WTC11 (cell line): ENCODE data around the gene ZEB2. TPM values are rescaled to one million over a fixed set of nuclear protein-coding genes. Genes with fewer than 3 reads are reported as not detected.

Experiments
- ATAC-seq: fragments of 200-7000 bp; cut with Tn5 transposase; 2 replicates; pipeline ENCODE4 v1.10.0; 2021; ENCODE audit warnings: mild to moderate bottlenecking, moderate library complexity
- CTCF ChIA-PET: fragments of 300-600 bp; sonication (Branson Sonifier 250); formaldehyde crosslinking; loops from one replicate; lab custom pipeline; 2021; ENCODE audit warnings: antibody characterized with exemption; lab: Charles Lee
- POLR2A ChIA-PET: fragments of 350-600 bp; sonication (Branson Sonifier 250); formaldehyde crosslinking; loops from one replicate; lab custom pipeline; 2021; ENCODE audit warnings: antibody characterized with exemption; lab: Charles Lee
- DNase-seq: peaks from one replicate; pipeline ENCODE4 v3.0.0; 2021; ENCODE audit warnings: low spot score
- H3K27ac Mint-ChIP-seq: 2 replicates; pipeline ENCODE4 v1.8.0; 2021; ENCODE audit warnings: mixed read lengths
- H3K27me3 Mint-ChIP-seq: 2 replicates; pipeline ENCODE4 v1.8.0; 2021; ENCODE audit warnings: low read depth, mild to moderate bottlenecking, moderate library complexity, mixed read lengths
- H3K36me3 Mint-ChIP-seq: 2 replicates; pipeline ENCODE4 v1.8.0; 2021; ENCODE audit warnings: mixed read lengths
- H3K4me1 Mint-ChIP-seq: 2 replicates; pipeline ENCODE4 v1.8.0; 2022; ENCODE audit warnings: mixed read lengths
- H3K4me3 Mint-ChIP-seq: 2 replicates; pipeline ENCODE4 v1.8.0; 2021; ENCODE audit warnings: mild to moderate bottlenecking, moderate library complexity, mixed read lengths
- H3K9me3 Mint-ChIP-seq: 2 replicates; pipeline ENCODE4 v1.8.0; 2021; ENCODE audit warnings: mixed read lengths
- CREB1 ChIP-seq: sonication (generic); formaldehyde crosslinking; IDR thresholded peaks from 2 replicates; pipeline ENCODE4 v1.8.0; 2023; ENCODE audit warnings: mild to moderate bottlenecking, missing genetic modification reagents
- FOXJ3 ChIP-seq: sonication (generic); formaldehyde crosslinking; IDR thresholded peaks from 2 replicates; pipeline ENCODE4 v1.9.0; 2021; ENCODE audit warnings: missing genetic modification reagents, mild to moderate bottlenecking, borderline replicate concordance
- IRF2 ChIP-seq: sonication (generic); formaldehyde crosslinking; IDR thresholded peaks from 2 replicates; pipeline ENCODE4 v1.8.0; 2022; ENCODE audit warnings: low read depth, missing genetic modification reagents, borderline replicate concordance
- JUN ChIP-seq: sonication (generic); formaldehyde crosslinking; IDR thresholded peaks from 2 replicates; pipeline ENCODE4 v1.8.0; 2023; ENCODE audit warnings: mild to moderate bottlenecking, missing genetic modification reagents
- MYBL2 ChIP-seq: sonication (generic); formaldehyde crosslinking; IDR thresholded peaks from 2 replicates; pipeline ENCODE4 v1.8.1; 2023; ENCODE audit warnings: mild to moderate bottlenecking, moderate library complexity, missing genetic modification reagents
- PRRX2 ChIP-seq: fragments of 250-450 bp; sonication (Bioruptor Pico); IDR thresholded peaks from 2 replicates; pipeline ENCODE4 v1.8.0; 2021; ENCODE audit warnings: mild to moderate bottlenecking
- RELA ChIP-seq: sonication (generic); formaldehyde crosslinking; IDR thresholded peaks from 2 replicates; pipeline ENCODE4 v1.8.1; 2022; ENCODE audit warnings: missing genetic modification reagents, mild to moderate bottlenecking, borderline replicate concordance
- TCF7 ChIP-seq: sonication (generic); formaldehyde crosslinking; IDR thresholded peaks from 2 replicates; pipeline ENCODE4 v1.8.0; 2022; ENCODE audit warnings: mild to moderate bottlenecking, low read depth, missing genetic modification reagents, moderate library complexity
- ZNF138 ChIP-seq: sonication (generic); formaldehyde crosslinking; conservative IDR thresholded peaks from 2 replicates; pipeline ENCODE4 v1.8.1; 2022; ENCODE audit warnings: mild to moderate bottlenecking, moderate library complexity, missing genetic modification reagents
- ZNF219 ChIP-seq: sonication (generic); formaldehyde crosslinking; IDR thresholded peaks from 2 replicates; pipeline ENCODE4 v1.8.0; 2023; ENCODE audit warnings: missing genetic modification reagents, mild to moderate bottlenecking, borderline replicate concordance
- ZNF263 ChIP-seq: sonication (generic); formaldehyde crosslinking; IDR thresholded peaks from 2 replicates; pipeline ENCODE4 v1.8.1; 2022; ENCODE audit warnings: low read depth, mild to moderate bottlenecking, moderate library complexity, missing genetic modification reagents
- ZNF396 ChIP-seq: fragments of 250-450 bp; sonication (Bioruptor Pico); IDR thresholded peaks from 2 replicates; pipeline ENCODE4 v1.8.0; 2021; ENCODE audit warnings: mild to moderate bottlenecking, moderate library complexity, borderline replicate concordance
- total RNA-seq: library from RNA; stranded (reverse); gene quantifications from 3 replicates; pipeline ENCODE4 v1.2.3, GENCODE V29; 2021
- TF ChIP-seq, protein P1 (sequence below): sonication (generic); formaldehyde crosslinking; IDR thresholded peaks from 2 replicates; pipeline ENCODE4 v1.8.1; 2022; ENCODE audit warnings: missing genetic modification reagents, borderline replicate concordance
- TF ChIP-seq, protein P2 (sequence below): sonication (generic); formaldehyde crosslinking; IDR thresholded peaks from 2 replicates; pipeline ENCODE4 v1.8.1; 2022; ENCODE audit warnings: mild to moderate bottlenecking, missing genetic modification reagents, moderate library complexity, borderline replicate concordance
- TF ChIP-seq, protein P3 (sequence below): fragments of 250-450 bp; sonication (Bioruptor Pico); IDR thresholded peaks from 2 replicates; pipeline ENCODE4 v1.9.0; 2021; ENCODE audit warnings: mild to moderate bottlenecking
- TF ChIP-seq, protein P4 (sequence below): sonication (generic); formaldehyde crosslinking; IDR thresholded peaks from 2 replicates; pipeline ENCODE4 v1.8.1; 2023; ENCODE audit warnings: mild to moderate bottlenecking, missing genetic modification reagents
- TF ChIP-seq, protein P5 (sequence below): fragments of 250-450 bp; sonication (Bioruptor Pico); IDR thresholded peaks from 2 replicates; pipeline ENCODE4 v1.8.0; 2021; ENCODE audit warnings: mild to moderate bottlenecking
- TF ChIP-seq, protein P6 (sequence below): sonication (generic); formaldehyde crosslinking; IDR thresholded peaks from 2 replicates; pipeline ENCODE4 v1.8.1; 2023; ENCODE audit warnings: mild to moderate bottlenecking, missing genetic modification reagents, moderate library complexity
- TF ChIP-seq, protein P7 (sequence below): fragments of 250-450 bp; sonication (Bioruptor Pico); IDR thresholded peaks from 2 replicates; pipeline ENCODE4 v1.9.0; 2021; ENCODE audit warnings: mild to moderate bottlenecking
- TF ChIP-seq, protein P8 (sequence below): sonication (generic); formaldehyde crosslinking; IDR thresholded peaks from 2 replicates; pipeline ENCODE4 v1.8.0; 2023; ENCODE audit warnings: missing genetic modification reagents, mild to moderate bottlenecking, borderline replicate concordance

Gene ZEB2
- total RNA-seq, 1 experiment from 2014 or later: 0.42 TPM

DNA sequence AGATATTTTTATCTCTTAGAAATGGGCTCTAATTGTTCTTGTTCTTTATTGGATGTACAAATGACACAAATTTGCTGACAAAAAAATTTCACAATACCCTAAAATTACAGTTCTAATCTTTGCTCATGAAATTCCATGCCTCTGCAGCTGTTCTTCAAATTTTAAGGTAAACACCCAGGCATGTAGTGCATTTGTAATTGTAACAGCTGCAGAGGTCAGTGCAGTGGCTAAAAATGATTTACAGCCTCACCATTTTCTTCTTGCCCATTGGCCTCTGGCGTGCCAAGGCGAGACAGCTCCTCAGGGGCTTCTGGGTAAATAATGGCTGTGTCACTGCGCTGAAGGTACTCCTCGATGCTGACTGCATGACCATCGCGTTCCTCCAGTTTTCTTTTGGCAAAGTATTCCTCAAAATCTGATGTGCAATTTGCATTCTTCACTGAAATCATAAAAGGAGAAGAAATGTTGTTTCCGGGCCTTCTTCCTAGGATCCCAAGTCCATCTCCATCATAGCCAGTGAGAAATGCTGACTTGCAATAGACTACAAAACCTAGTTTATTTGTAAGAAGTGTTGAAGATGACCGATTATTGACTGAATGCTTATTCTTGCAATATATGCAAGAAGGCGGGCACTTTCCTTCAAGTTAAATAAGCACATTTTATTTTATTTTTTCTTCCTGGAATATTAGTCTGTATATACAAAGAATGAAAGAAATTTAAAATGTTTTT, 115.2 kb downstream of the ZEB2 start:
- DNase-seq (no peak), ATAC-seq (no peak)
- Mint-ChIP-seq H3K27me3 (no peaks in the 10 kb centered on the region; the same call in 1 of the 2 replicates), H3K36me3 (no peaks in the 10 kb centered on the region), H3K27ac (no peak overlapping the region), H3K4me1 (peaks cover 36% of the 10 kb centered on the region), H3K9me3 (peaks cover 3% of the 10 kb centered on the region), H3K4me3 (no peak overlapping the region)
- CTCF ChIA-PET: no interaction called here
- TF ChIP-seq, protein P1, sequence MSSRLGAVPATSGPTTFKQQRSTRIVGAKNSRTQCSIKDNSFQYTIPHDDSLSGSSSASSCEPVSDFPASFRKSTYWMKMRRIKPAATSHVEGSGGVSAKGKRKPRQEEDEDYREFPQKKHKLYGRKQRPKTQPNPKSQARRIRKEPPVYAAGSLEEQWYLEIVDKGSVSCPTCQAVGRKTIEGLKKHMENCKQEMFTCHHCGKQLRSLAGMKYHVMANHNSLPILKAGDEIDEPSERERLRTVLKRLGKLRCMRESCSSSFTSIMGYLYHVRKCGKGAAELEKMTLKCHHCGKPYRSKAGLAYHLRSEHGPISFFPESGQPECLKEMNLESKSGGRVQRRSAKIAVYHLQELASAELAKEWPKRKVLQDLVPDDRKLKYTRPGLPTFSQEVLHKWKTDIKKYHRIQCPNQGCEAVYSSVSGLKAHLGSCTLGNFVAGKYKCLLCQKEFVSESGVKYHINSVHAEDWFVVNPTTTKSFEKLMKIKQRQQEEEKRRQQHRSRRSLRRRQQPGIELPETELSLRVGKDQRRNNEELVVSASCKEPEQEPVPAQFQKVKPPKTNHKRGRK: no peak
- TF ChIP-seq ZNF219 (CRISPR knock-in tag) (no peak), MYBL2 (CRISPR knock-in tag) (no peak), ZNF138 (CRISPR knock-in tag) (no peak), ZNF396 (CRISPR knock-in tag) (no peak), CREB1 (no peak), TCF7 (no peak), JUN (CRISPR knock-in tag) (no peak), ZNF263 (CRISPR knock-in tag) (no peak), IRF2 (CRISPR knock-in tag) (no peak), FOXJ3 (no peak), RELA (CRISPR knock-in tag) (no peak), PRRX2 (no peak)
- TF ChIP-seq, protein P2, sequence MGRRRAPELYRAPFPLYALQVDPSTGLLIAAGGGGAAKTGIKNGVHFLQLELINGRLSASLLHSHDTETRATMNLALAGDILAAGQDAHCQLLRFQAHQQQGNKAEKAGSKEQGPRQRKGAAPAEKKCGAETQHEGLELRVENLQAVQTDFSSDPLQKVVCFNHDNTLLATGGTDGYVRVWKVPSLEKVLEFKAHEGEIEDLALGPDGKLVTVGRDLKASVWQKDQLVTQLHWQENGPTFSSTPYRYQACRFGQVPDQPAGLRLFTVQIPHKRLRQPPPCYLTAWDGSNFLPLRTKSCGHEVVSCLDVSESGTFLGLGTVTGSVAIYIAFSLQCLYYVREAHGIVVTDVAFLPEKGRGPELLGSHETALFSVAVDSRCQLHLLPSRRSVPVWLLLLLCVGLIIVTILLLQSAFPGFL (CRISPR knock-in tag): no peak
- TF ChIP-seq, protein P3, sequence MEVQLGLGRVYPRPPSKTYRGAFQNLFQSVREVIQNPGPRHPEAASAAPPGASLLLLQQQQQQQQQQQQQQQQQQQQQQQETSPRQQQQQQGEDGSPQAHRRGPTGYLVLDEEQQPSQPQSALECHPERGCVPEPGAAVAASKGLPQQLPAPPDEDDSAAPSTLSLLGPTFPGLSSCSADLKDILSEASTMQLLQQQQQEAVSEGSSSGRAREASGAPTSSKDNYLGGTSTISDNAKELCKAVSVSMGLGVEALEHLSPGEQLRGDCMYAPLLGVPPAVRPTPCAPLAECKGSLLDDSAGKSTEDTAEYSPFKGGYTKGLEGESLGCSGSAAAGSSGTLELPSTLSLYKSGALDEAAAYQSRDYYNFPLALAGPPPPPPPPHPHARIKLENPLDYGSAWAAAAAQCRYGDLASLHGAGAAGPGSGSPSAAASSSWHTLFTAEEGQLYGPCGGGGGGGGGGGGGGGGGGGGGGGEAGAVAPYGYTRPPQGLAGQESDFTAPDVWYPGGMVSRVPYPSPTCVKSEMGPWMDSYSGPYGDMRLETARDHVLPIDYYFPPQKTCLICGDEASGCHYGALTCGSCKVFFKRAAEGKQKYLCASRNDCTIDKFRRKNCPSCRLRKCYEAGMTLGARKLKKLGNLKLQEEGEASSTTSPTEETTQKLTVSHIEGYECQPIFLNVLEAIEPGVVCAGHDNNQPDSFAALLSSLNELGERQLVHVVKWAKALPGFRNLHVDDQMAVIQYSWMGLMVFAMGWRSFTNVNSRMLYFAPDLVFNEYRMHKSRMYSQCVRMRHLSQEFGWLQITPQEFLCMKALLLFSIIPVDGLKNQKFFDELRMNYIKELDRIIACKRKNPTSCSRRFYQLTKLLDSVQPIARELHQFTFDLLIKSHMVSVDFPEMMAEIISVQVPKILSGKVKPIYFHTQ (CRISPR knock-in tag): no peak
- TF ChIP-seq, protein P4, sequence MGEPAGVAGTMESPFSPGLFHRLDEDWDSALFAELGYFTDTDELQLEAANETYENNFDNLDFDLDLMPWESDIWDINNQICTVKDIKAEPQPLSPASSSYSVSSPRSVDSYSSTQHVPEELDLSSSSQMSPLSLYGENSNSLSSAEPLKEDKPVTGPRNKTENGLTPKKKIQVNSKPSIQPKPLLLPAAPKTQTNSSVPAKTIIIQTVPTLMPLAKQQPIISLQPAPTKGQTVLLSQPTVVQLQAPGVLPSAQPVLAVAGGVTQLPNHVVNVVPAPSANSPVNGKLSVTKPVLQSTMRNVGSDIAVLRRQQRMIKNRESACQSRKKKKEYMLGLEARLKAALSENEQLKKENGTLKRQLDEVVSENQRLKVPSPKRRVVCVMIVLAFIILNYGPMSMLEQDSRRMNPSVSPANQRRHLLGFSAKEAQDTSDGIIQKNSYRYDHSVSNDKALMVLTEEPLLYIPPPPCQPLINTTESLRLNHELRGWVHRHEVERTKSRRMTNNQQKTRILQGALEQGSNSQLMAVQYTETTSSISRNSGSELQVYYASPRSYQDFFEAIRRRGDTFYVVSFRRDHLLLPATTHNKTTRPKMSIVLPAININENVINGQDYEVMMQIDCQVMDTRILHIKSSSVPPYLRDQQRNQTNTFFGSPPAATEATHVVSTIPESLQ (CRISPR knock-in tag): no peak
- TF ChIP-seq, protein P5, sequence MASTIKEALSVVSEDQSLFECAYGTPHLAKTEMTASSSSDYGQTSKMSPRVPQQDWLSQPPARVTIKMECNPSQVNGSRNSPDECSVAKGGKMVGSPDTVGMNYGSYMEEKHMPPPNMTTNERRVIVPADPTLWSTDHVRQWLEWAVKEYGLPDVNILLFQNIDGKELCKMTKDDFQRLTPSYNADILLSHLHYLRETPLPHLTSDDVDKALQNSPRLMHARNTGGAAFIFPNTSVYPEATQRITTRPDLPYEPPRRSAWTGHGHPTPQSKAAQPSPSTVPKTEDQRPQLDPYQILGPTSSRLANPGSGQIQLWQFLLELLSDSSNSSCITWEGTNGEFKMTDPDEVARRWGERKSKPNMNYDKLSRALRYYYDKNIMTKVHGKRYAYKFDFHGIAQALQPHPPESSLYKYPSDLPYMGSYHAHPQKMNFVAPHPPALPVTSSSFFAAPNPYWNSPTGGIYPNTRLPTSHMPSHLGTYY: no peak
- TF ChIP-seq, protein P6, sequence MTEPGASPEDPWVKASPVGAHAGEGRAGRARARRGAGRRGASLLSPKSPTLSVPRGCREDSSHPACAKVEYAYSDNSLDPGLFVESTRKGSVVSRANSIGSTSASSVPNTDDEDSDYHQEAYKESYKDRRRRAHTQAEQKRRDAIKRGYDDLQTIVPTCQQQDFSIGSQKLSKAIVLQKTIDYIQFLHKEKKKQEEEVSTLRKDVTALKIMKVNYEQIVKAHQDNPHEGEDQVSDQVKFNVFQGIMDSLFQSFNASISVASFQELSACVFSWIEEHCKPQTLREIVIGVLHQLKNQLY (CRISPR knock-in tag): no peak
- TF ChIP-seq, protein P7, sequence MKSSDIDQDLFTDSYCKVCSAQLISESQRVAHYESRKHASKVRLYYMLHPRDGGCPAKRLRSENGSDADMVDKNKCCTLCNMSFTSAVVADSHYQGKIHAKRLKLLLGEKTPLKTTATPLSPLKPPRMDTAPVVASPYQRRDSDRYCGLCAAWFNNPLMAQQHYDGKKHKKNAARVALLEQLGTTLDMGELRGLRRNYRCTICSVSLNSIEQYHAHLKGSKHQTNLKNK (CRISPR knock-in tag): no peak
- TF ChIP-seq, protein P8, sequence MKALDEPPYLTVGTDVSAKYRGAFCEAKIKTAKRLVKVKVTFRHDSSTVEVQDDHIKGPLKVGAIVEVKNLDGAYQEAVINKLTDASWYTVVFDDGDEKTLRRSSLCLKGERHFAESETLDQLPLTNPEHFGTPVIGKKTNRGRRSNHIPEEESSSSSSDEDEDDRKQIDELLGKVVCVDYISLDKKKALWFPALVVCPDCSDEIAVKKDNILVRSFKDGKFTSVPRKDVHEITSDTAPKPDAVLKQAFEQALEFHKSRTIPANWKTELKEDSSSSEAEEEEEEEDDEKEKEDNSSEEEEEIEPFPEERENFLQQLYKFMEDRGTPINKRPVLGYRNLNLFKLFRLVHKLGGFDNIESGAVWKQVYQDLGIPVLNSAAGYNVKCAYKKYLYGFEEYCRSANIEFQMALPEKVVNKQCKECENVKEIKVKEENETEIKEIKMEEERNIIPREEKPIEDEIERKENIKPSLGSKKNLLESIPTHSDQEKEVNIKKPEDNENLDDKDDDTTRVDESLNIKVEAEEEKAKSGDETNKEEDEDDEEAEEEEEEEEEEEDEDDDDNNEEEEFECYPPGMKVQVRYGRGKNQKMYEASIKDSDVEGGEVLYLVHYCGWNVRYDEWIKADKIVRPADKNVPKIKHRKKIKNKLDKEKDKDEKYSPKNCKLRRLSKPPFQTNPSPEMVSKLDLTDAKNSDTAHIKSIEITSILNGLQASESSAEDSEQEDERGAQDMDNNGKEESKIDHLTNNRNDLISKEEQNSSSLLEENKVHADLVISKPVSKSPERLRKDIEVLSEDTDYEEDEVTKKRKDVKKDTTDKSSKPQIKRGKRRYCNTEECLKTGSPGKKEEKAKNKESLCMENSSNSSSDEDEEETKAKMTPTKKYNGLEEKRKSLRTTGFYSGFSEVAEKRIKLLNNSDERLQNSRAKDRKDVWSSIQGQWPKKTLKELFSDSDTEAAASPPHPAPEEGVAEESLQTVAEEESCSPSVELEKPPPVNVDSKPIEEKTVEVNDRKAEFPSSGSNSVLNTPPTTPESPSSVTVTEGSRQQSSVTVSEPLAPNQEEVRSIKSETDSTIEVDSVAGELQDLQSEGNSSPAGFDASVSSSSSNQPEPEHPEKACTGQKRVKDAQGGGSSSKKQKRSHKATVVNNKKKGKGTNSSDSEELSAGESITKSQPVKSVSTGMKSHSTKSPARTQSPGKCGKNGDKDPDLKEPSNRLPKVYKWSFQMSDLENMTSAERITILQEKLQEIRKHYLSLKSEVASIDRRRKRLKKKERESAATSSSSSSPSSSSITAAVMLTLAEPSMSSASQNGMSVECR (CRISPR knock-in tag): no peak
- POLR2A ChIA-PET: no interaction called here
